Measurements from ENCODE around the gene KCTD3. TPM values are rescaled to one million over a fixed set of nuclear protein-coding genes. Genes with fewer than 3 reads are reported as not detected.

The KCTD3 gene
- total and polyA plus RNA-seq, 2 donors (not counting 1 experiment from before 2014, with no cell fraction given), result 2.3 to 3.0 TPM

DNA sequence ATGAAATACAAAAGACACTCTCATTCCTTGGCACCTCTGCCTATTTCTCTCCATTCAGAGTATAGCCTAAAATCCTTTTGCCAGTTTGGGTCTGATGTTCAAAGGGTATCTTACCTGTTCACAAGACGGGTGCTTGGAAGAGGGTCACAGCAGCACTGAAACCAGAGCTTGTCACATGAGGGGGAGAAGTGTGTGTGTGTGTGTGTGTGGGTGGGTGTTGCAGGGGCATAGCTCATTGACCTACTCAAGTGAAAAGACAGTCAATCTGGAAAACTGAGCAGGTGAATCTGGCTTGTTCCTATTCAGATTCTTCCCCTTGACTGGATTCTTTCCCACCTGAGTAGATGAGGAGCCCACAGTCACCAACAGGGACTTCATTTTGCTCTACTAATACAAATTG lies 63.9 kb downstream of the KCTD3 start:
- H3K36me3 ChIP-seq (replicated peaks in 1 of 2; ENCODE audit: control extremely low read depth in 1 of 2, control insufficient read depth in 1 of 2, extremely low read depth in 1 of 2, insufficient read depth in 2 of 2, low read length in 1 of 2), result no peaks in the 10 kb centered on the region
- H4K20me1 ChIP-seq (ENCODE audit: control insufficient read depth, insufficient read depth, low read length, poor library complexity, severe bottlenecking), result no peaks in the 10 kb centered on the region
- Mint-ChIP-seq H3K4me3 (no peak overlapping the region), H3K27ac (no peak overlapping the region), H3K4me1 (no peaks in the 10 kb centered on the region), H3K9me3 (ENCODE audit: insufficient read depth) (no peaks in the 10 kb centered on the region), H3K27me3 (no peaks in the 10 kb centered on the region)
- whole genome bisulfite sequencing (ENCODE audit: insufficient coverage), result 100% methylated on average over 1 of the region's 1 CpG
- H3K27me3 ChIP-seq (replicated peaks in 1 of 4; ENCODE audit: control extremely low read depth in 1 of 4, control insufficient read depth in 3 of 4, insufficient read depth in 4 of 4, low read length in 3 of 4), result no peaks in the 10 kb centered on the region
- no peak overlapping the region for H3K4me3 ChIP-seq (ENCODE audit: control extremely low read depth in 1 of 5, extremely low read depth in 1 of 5, insufficient read depth in 1 of 5, low read depth in 2 of 5, low read length in 4 of 5)
- DNase-seq (no peak), ATAC-seq (ENCODE audit: low read depth) (no peak)
- POLR2A ChIA-PET, result no interaction called here
- no peak overlapping the region for H2AFZ ChIP-seq (ENCODE audit: insufficient read depth, low read depth, low read length, poor library complexity, severe bottlenecking)
- no peak overlapping the region for H3K4me2 ChIP-seq (replicated peaks; ENCODE audit: low read depth, low read length, poor library complexity, severe bottlenecking)
- intact Hi-C loops (cut with micrococcal nuclease), result no loop called here
- no peaks in the 10 kb centered on the region for H3K79me2 ChIP-seq (ENCODE audit: control insufficient read depth, insufficient read depth, low read length)
- TF ChIP-seq EZH2 (IDR thresholded peaks at IDR 0.05; ENCODE audit: borderline replicate concordance, insufficient read depth, low read depth, low read length, poor library complexity, severe bottlenecking) (no peak), CTCF (IDR thresholded peaks at IDR 0.05) (no peak)
- no peak overlapping the region for H3K27ac ChIP-seq (ENCODE audit: low read length in 2 of 2)
- CTCF ChIA-PET, result no interaction called here
- no peaks in the 10 kb centered on the region for H3K9me3 ChIP-seq (ENCODE audit: control extremely low read depth in 1 of 3, control insufficient read depth in 2 of 3, insufficient read depth in 1 of 3, low read length in 2 of 3)
- H3K9ac ChIP-seq (ENCODE audit: low read length), result no peak overlapping the region
- H3K4me1 ChIP-seq (ENCODE audit: control insufficient read depth in 2 of 2, insufficient read depth in 2 of 2, low read length in 2 of 2), result no peaks in the 10 kb centered on the region

- H3K27me3 Mint-ChIP-seq, result no peaks in the 10 kb centered on the region
- intact Hi-C loops (cut with micrococcal nuclease), result no loop called here
- no peak overlapping the region for H3K4me3 Mint-ChIP-seq
- Histone ChIP-seq H3K4me2 (replicated peaks; ENCODE audit: low read depth, low read length, poor library complexity, severe bottlenecking) (no peak overlapping the region), H4K20me1 (ENCODE audit: control insufficient read depth, insufficient read depth, low read length, poor library complexity, severe bottlenecking) (no peaks in the 10 kb centered on the region), H3K27me3 (replicated peaks in 1 of 4; ENCODE audit: control extremely low read depth in 1 of 4, control insufficient read depth in 3 of 4, insufficient read depth in 4 of 4, low read length in 3 of 4) (no peaks in the 10 kb centered on the region), H3K4me1 (ENCODE audit: control insufficient read depth in 2 of 2, insufficient read depth in 2 of 2, low read length in 2 of 2) (no peaks in the 10 kb centered on the region), H3K9ac (ENCODE audit: low read length) (no peak overlapping the region), H3K27ac (ENCODE audit: low read length in 2 of 2) (no peak overlapping the region), H3K36me3 (replicated peaks in 1 of 2; ENCODE audit: control extremely low read depth in 1 of 2, control insufficient read depth in 1 of 2, extremely low read depth in 1 of 2, insufficient read depth in 2 of 2, low read length in 1 of 2) (no peaks in the 10 kb centered on the region), H3K79me2 (ENCODE audit: control insufficient read depth, insufficient read depth, low read length) (no peaks in the 10 kb centered on the region), H2AFZ (ENCODE audit: insufficient read depth, low read depth, low read length, poor library complexity, severe bottlenecking) (no peak overlapping the region), H3K4me3 (ENCODE audit: control extremely low read depth in 1 of 5, extremely low read depth in 1 of 5, insufficient read depth in 1 of 5, low read depth in 2 of 5, low read length in 4 of 5) (no peak overlapping the region), H3K9me3 (ENCODE audit: control extremely low read depth in 1 of 3, control insufficient read depth in 2 of 3, insufficient read depth in 1 of 3, low read length in 2 of 3) (no peaks in the 10 kb centered on the region)
- H3K27ac Mint-ChIP-seq, result no peak overlapping the region
- TF ChIP-seq EZH2 (IDR thresholded peaks at IDR 0.05; ENCODE audit: borderline replicate concordance, insufficient read depth, low read depth, low read length, poor library complexity, severe bottlenecking), result no peak
- no peak for TF ChIP-seq CTCF (IDR thresholded peaks at IDR 0.05)
- H3K9me3 Mint-ChIP-seq (ENCODE audit: insufficient read depth), result no peaks in the 10 kb centered on the region
- ATAC-seq (ENCODE audit: low read depth) (no peak), DNase-seq (no peak)
- ChIA-PET CTCF (no interaction called here), POLR2A (no interaction called here)
- no peaks in the 10 kb centered on the region for H3K4me1 Mint-ChIP-seq
- WGBS (ENCODE audit: insufficient coverage), result 100% methylated on average over 1 of the region's 3 CpGs
Observed at GRCh38 chr1:215631489-215631888, 64.4 kb downstream of the KCTD3 start.
